ENCODE measurements around the gene DDX25.
A peak's percentile ranks its signal among the peaks of the same experiment; 100 is the strongest.
"Not testable (repeated sequence)": the region's sequence is repeated elsewhere in the genome, so short reads cannot be mapped to it uniquely, and the experiment has no call there.

Gene DDX25

DNA sequence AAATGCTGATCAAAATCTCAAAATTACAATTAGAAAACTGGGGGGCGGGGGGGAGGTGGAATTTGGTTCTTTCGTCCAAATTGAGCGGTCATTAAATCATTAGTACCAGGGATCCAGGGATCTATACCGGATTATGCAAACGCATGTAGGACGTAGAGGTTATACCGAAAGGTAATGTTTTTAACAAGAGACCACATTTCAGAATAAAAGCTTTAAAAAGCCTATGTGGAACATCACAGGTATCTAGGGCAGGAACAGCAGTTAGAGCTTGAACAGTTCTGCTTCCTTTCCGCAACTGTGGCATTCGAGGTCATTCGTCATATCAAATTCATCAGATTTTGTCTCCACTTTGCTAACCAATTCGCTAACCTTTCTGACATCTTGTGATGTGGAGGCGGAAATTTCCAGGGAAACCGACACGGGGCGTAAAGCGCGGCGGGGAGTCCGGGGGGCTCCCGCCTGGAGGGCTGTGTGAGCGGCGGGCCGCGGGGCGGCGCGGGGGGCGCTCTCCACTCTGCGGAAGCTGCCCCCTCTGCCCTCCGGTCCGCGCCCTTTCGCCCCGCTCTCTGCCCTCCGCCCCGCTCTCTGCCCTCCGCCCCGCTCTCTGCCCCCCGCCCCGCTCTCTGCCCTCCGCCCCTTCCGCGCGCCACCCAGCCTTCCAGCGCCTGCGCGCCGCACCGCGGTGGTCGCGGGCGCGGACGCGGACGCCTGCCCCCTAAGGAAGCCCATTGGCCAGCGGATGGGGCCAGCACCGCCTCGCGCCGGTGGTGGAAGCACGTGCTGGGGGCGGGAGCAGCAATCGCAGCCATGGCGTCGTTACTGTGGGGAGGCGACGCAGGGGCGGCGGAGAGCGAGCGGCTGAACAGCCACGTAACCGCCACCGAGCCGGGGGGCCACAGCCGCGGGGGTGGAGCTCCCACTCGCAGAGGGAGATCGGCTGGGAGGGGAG, at the start of gene DDX25:
TSS of gene DDX25 (plus strand) at position 798 of the 949 bp plus-strand sequence. CDS start at position 808, 10 bp downstream.
- no peak for DNase-seq (ENCODE audit: low read depth in 1 of 2, low spot score in 1 of 2)

GRCh38 chr11:125857670-125858069, 46.6 kb upstream of the DDX25 start:
- not testable (repeated sequence) for DNase-seq (ENCODE audit: low read depth in 1 of 2, low spot score in 1 of 2)

DNA sequence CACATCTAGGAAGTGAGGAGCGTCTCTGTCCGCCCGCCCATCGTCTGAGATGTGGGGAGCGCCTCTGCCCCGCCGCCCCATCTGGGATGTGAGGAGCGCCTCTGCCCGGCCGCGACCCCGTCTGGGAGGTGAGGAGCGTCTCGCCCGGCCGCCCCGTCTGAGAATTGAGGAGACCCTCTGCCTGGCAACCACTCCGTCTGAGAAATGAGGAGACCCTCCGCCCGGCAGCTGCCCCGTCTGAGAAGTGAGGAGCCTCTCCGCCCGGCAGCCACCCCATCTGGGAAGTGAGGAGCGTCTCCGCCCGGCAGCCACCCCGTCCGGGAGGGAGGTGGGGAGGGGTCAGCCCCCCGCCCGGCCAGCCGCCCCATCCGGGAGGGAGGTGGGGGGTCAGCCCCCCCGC, 41.5 kb upstream of the DDX25 start:
- DNase-seq (ENCODE audit: low read depth in 1 of 2, low spot score in 1 of 2) = not testable (repeated sequence)

DNA sequence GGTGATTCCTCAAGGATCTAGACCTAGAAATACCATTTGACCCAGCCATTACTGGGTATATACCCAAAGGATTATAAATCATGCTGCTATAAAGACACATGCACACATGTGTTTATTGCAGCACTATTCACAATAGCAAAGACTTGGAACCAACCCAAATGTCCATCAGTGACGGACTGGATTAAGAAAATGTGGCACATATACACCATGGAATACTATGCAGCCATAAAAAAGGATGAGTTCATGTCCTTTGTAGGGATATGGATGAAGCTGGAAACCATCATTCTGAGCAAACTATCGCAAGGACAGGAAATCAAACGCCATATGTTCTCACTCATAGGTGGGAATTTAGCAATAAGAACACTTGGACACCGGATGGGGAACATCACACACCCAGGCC, 39.0 kb upstream of the DDX25 start:
- not testable (repeated sequence) for DNase-seq (ENCODE audit: low read depth in 1 of 2, low spot score in 1 of 2)

- no peak for DNase-seq (ENCODE audit: low read depth in 1 of 2, low spot score in 1 of 2)
These were observed 34.8 kb upstream of the DDX25 start for GRCh38 chr11:125869521-125869920.

DNA sequence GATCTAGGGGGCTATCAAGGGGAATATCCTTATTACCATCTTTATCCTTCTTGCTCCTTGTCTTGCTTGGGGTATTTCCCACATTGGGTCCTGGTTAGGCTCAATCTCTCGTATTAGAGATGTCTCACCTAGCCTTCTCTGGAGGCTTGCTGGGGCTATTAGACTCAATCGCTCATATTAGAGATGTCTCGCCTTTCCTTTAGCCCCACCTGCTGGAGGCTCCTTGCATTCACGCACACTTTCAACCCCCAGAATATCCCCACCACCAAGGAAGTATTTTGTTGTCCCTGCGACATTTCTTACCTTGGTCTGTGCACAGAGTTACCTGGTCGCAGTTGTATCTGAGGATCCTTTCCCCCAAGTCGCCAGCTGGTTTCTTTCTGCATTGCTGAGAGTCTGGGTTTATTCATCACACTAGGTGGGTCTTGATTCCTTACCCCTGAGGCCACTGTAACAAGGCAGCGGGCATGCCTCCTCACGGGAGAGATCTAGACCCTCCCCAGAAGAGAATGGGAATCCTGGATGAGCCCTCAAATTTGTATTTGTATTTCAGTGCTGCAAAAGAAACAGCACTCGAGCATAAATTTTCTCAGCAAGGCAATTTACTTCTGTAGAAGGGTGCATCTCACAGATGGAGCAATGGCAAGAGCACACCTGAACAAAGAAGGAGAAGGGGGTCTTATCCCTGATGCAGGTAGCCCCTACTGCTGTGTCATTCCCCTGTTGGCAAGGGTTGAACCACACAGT, 32.7 kb upstream of the DDX25 start:
- DNase-seq (ENCODE audit: low read depth in 1 of 2, low spot score in 1 of 2) = no peak

DNA sequence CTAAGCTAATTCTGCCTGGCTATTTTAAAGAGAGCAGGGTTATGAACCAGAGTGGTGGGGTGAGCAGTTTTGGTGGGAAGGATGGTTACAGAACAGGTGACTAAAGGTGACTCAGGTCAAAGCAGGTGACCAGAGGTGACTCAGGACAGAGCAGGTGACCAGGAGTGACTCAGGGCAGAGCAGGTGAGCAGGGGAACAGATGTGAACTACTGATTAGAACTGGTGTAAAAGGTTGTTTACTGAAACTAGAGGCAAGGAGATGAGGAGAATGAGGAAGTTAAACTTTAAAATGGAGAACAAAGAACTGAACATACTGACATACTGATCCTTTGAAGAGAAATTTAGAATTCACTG, 32.2 kb upstream of the DDX25 start:
- no peak for DNase-seq (ENCODE audit: low read depth in 1 of 2, low spot score in 1 of 2)

DNA sequence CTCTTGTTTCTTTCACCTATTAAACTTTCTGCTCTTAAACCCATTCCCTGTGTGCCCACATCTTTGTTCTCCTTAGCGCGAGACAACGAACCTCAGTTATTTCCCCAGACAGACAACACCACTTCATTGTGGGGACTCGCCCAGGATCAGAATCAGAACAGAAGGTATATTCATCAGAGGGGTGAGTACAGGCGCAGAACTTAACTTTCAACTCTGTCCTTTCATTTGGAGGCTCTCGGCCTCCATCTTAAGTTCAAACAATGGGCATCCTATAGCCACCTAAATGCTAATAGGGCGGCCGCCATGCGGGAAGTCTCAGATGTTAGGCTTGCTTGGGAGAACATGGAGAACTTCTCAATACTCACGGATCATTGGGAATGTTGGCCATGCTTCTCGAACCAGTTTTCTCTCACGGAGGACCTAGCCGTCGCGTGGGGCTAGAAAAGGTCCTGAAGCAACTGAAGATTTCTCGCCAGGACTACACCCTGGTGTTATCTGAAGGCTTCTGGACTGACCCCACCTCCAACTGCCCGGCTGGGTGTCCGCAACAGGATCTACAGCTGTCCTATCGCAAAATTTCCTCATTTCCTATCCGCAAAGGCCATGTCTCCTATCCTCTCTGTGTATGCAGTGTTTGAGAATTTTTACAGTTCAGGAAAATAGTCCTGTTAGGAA, 30.3 kb upstream of the DDX25 start:
- DNase-seq (ENCODE audit: low read depth in 1 of 2, low spot score in 1 of 2) = no peak

- DNase-seq (ENCODE audit: low read depth in 1 of 2, low spot score in 1 of 2) = no peak
These were observed 29.7 kb upstream of the DDX25 start for GRCh38 chr11:125874556-125875124.

DNA sequence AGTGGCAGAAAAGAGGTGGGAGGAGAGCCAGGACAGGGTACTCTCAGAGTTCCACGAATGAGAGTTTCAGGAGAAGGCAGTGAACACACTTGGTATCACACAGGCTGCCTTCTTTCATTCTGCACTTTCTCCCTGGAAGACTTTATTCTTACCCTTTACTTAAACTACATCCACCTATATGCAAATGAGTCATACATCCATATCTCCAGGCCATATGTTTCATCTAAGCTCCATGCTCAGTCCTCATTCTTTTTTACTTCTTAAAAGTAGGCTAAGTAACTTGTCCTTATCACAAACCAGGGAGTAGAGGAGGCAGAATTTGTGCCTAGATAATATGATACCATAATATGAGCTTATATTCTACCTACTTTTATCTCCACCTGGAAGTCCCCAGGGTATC, 23.0 kb upstream of the DDX25 start:
- DNase-seq (ENCODE audit: low read depth in 1 of 2, low spot score in 1 of 2) = no peak

DNA sequence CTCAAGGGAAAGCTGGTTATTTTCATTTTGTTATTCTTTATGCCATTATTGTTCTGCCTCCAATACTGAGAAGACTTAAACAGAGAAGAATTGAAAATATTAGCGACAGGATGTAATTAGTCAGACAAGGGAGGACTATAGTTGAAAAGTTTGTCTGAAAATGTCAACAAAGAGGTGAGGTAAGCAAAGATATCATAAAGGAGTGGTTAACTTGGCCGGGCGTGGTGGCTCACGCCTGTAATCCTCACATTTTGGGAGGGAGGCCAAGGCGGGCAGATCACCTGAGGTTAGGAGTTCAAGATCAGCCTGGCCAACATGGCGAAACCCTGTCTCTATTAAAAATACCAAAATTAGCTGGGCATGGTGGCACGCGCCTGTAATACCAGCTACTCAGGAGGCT, 20.9 kb upstream of the DDX25 start:
- no peak for DNase-seq (ENCODE audit: low read depth in 1 of 2, low spot score in 1 of 2)

GRCh38 chr11:125886997-125887372, 17.3 kb upstream of the DDX25 start:
- peak in 1 of 2 donors; percentile 13 for DNase-seq (ENCODE audit: low read depth in 1 of 2, low spot score in 1 of 2)

DNA sequence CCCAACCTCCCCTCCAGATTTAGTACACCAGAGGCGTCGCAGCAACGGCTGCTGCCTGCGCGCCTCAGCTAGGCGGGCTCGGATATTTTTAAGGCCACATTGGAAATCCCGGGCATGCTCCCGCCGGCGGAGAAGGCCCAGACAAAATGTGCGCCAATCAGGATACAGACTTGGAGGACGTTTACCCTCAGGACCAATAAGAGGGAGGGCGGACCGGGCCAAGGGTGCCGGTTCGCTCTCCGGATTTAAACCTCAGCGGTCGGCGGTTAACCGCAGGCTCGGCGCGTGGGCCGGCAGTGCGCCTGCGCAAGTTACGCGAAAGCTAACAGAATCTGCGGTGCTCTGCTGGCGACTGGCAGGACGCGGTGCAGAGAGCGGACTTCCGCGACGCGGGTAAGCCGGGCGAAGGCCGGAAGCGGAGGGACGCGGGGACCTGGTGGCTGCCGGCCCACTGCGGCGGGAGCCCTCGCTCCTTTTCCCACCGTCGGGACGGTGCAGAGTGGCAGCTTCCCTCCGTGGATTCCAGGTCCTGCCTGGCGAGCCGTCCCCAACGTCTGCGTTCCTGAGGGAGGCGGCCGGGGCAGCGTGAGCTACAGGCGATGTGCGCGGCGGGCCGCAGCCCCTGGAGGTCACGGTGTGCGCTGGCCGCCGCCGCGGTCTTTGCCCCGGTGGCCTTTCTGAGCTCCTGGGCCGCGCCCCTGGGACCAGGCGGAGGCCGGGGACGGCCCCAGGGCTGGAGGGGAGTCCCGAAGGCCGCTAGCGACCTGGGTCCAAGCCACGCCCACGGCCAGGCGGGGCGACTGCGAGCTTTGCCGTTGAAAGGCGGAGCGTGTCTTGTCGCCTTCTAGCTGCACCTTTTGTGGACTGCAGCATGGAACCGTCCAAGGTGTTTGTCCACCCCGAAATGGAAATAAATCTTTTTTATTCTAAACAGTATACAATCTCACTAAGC, 16.7 kb upstream of the DDX25 start, which contains the start of gene HYLS1:
TSS of gene HYLS1 (plus strand) at position 296 of the 952 bp plus-strand sequence. CDS start 11,701 bp downstream, outside the sequence.
- DNase-seq (ENCODE audit: low read depth in 1 of 2, low spot score in 1 of 2) = peak; percentile 89 to 93

DNA sequence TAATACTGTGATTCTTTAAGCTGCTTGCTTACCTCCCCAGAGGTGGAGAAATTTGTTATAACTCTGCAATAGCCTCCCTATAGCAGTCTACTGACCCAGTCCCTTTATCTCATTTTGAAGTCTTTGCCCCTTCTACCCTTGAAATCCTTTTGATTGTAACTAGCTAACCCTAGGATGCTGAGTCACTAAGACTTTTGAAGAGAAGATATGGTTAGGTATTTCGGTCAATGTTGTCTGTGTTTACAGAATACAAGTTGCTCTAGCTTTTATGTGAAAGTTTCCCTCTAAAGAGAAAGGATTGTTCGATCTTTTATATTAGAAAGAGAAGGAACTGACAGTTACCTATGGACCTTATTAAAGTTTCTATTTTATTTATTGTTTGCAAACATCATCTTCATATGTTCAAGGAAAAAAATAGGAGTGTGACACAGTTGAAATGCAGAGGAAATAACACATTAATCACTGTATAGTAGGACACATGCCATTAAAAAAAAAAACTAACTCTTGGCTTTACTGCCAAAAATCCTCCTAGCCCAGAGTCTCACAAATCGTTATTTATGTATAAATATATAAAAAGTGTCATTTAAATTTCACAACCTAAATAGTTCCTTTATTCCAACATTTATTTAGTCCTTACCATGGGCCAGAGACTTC, 13.7 kb upstream of the DDX25 start:
- DNase-seq (ENCODE audit: low read depth in 1 of 2, low spot score in 1 of 2) = no peak

DNA sequence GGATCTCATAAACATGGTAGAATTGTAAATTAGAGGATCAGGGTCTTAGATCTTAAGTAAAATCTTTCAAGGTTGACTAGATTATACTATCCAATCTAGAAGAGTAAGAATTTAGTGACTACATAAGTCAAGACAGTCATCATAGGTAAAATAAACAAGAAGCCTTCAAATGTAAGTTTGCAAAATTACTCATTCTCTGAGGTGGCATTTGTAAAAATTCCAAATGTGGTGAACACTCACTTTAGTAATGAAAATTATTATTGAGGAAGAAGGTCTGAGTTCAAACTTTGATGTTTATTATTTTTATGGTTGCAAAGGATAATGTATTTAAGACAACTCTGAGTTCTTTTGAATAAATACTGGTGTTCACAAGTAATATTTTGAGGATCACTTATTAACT, 12.2 kb upstream of the DDX25 start:
- DNase-seq (ENCODE audit: low read depth in 1 of 2, low spot score in 1 of 2) = no peak

DNA sequence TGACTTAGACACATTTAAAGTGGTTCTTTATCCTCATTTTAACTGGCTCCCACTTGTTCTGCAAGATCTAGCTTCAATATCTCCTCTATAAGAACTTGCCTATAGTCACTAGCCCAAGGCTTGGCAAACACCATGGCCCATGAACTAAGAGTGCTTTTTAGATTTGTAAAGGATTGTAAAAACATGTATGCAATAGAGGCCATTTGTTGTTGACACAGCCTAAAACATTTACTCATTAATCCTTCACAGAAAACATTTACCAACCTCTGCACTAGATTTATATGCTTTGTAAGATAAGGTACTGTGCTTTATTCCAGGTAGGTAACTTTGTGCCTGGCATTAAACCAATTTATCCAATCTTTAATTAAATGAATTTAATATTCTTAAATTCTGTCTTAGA, 11.3 kb upstream of the DDX25 start:
- DNase-seq (ENCODE audit: low read depth in 1 of 2, low spot score in 1 of 2) = no peak

DNA sequence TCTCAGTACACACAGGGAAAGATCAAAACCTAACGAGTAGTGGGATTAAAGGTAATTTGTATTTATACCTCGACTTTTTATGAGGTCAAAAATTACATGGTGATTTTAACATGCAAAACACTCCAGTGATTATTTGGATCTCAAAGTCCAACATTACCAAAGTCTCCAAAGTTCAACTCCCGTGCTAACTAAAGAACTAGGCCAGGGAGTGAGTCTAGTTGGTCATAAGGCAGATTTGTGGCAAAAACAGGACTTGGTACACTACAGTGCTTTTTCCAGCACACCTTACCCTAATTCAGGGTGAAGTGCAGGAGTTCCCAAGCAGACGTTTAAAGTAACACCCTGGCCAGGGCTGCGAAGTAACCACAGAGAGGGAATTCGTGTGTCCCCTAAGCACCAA, 2.4 kb upstream of the DDX25 start:
- DNase-seq (ENCODE audit: low read depth in 1 of 2, low spot score in 1 of 2) = no peak

DNA sequence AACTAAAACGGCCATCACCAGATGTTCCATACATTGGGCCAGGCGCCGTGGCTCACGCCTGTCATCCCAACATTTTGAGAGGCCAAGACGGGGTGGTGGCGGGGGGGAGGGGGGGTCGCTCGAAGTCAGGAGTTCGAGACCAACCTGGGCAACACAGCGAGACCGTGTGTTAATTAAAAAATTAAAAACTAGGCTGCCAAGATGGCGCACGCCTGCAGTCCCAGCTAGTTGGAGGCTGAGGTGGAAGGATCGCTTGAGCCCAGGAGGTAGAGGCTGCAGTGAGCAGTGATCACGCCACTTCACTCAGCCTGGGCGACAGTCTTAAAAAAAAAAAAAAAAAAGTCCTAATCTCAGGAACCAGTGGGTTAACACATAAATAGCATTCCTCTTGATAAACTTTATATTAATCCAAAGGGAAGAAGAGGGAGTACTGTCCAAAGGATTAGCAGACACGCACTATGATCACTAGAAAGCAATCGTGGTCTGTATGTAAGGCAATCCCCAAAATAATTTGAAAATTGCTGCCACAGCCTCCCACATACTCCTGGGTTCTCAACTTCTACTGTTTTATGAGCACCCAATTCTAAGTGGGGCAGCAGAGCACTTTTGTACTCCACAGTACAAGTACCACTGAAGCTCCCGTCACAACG, 1.9 kb upstream of the DDX25 start:
- no peak for DNase-seq (ENCODE audit: low read depth in 1 of 2, low spot score in 1 of 2)

Data from activated T-helper 1 cell treated with anti-CD3 and anti-CD28 coated beads, Interleukin-2, amount 50 U/mL, for 16 hours (primary cell).